HepG2 (cell line): ENCODE measurements around the gene PDE3B. TPM values are rescaled to one million over a fixed set of nuclear protein-coding genes. Genes with fewer than 3 reads are reported as not detected.

Source experiments
- ATF6 ChIP-seq: sonication (generic); formaldehyde crosslinking; conservative IDR thresholded peaks from 2 replicates; pipeline ENCODE4 v1.4.0; 2020; ENCODE audit warnings: missing genetic modification reagents
- BCL3 ChIP-seq: sonication (generic); formaldehyde crosslinking; IDR thresholded peaks from 2 replicates; pipeline ENCODE4 v1.5.1; 2020; ENCODE audit warnings: mild to moderate bottlenecking, missing genetic modification reagents, moderate library complexity
- HCFC1 ChIP-seq: fragments of 150-350 bp; IDR thresholded peaks from 2 replicates; pipeline ENCODE4 v1.6.1; 2014; ENCODE audit warnings: low read depth, low read length
- MEIS1 ChIP-seq: sonication (generic); formaldehyde crosslinking; IDR thresholded peaks from 2 replicates; pipeline ENCODE4 v1.9.0; 2021; ENCODE audit warnings: mild to moderate bottlenecking, missing genetic modification reagents, moderate library complexity, borderline replicate concordance
- SRY ChIP-seq: sonication (generic); formaldehyde crosslinking; IDR thresholded peaks from 2 replicates; pipeline ENCODE4 v1.8.0; 2022; ENCODE audit warnings: mild to moderate bottlenecking, missing genetic modification reagents
- STAT6 ChIP-seq: sonication (generic); formaldehyde crosslinking; IDR thresholded peaks from 2 replicates; pipeline ENCODE4 v1.4.0; 2020; ENCODE audit warnings: missing genetic modification reagents, mild to moderate bottlenecking, borderline replicate concordance
- ZNF12 ChIP-seq: sonication (generic); formaldehyde crosslinking; IDR thresholded peaks from 2 replicates; pipeline ENCODE4 v1.5.0; 2020; ENCODE audit warnings: missing genetic modification reagents
- ZNF567 ChIP-seq: sonication (generic); formaldehyde crosslinking; IDR thresholded peaks from 2 replicates; pipeline ENCODE4 v1.8.1; 2023; ENCODE audit warnings: mild to moderate bottlenecking, missing genetic modification reagents, borderline replicate concordance
- ZNF646 ChIP-seq: sonication (generic); formaldehyde crosslinking; IDR thresholded peaks from 2 replicates; pipeline ENCODE4 v1.9.0; 2021; ENCODE audit warnings: mild to moderate bottlenecking, missing genetic modification reagents
- polyA plus RNA-seq, 8 experiments: library from polyadenylated mRNA; depleted of rRNA in 3 of 8; stranded (reverse) in 7 of 8; unstranded in 1 of 8; fragments of >200 nt; fragmentation: Illumina TruSeq in 4 of 8; extraction: Trizol in 4 of 8; gene quantifications; 2 replicates each; pipeline versions ENCODE4 v1.2.1 to v1.2.3, GENCODE V29; 2011 to 2016; ENCODE audit warnings: low read depth in 4 of 8, missing spikeins in 1 of 8, mixed read lengths in 1 of 8; ENCODE audit not compliant: insufficient read depth in 1 of 8
- total RNA-seq, 5 experiments: library from RNA; depleted of rRNA; stranded (reverse); fragments of >200 nt; fragmentation: Illumina TruSeq; extraction: Trizol; gene quantifications; 2 replicates each; pipeline ENCODE4 v1.2.3, GENCODE V29; 2016; ENCODE audit warnings: low read depth in 1 of 5

The PDE3B gene
- total and polyA plus RNA-seq, 2 of the 13 experiments (the other 11 are each of a cell fraction or from before 2014, with no cell fraction given): 14.1 to 26.5 TPM

GRCh38 chr11:14636119-14636518 is 7.5 kb upstream of the PDE3B start (continued):
- TF ChIP-seq ZNF567 (CRISPR knock-in tag) (no peak), ZNF12 (no peak), HCFC1 (no peak), ATF6 (CRISPR knock-in tag) (no peak), BCL3 (CRISPR knock-in tag) (no peak), SRY (CRISPR knock-in tag) (no peak), MEIS1 (no peak), ZNF646 (CRISPR knock-in tag) (no peak), STAT6 (CRISPR knock-in tag) (no peak)
